ENCODE results near the gene MLLT10.
"Not testable (repeated sequence)": the region's sequence is repeated elsewhere in the genome, so short reads cannot be mapped to it uniquely, and the experiment has no call there.

Gene MLLT10

GRCh38 chr10:21579291-21579690 lies 45.3 kb downstream of the MLLT10 start:
- DNase-seq (ENCODE audit: low read depth, low spot score), result no peak

DNA sequence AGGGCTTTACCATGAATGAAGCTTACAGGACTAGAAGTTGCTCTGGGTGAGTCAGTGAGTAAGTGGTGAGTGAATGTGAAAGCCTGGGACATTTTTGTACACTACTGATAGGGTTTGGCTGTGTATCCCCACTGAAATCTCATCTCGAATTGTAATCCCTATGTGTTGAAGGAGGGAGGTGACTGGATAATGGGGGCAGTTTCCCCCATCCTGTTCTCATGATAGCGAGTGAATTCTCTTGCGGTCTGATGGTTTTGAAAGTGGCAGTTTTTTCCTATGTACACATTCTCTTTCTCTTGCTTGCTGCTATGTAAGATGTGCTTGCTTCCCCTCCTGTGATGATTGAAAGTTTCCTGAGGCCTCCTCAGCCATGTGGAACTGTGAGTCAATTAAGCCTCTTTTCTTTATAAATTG lies 47.4 kb downstream of the MLLT10 start:
- not testable (repeated sequence) for DNase-seq (ENCODE audit: low read depth, low spot score)

GRCh38 chr10:21584834-21585530 lies 51.0 kb downstream of the MLLT10 start:
- DNase-seq (ENCODE audit: low read depth, low spot score), result no peak

GRCh38 chr10:21587391-21587790 lies 53.4 kb downstream of the MLLT10 start:
- no peak for DNase-seq (ENCODE audit: low read depth, low spot score)

- not testable (repeated sequence) for DNase-seq (ENCODE audit: low read depth, low spot score)
Observed at GRCh38 chr10:21588159-21588558, 54.1 kb downstream of the MLLT10 start.

DNA sequence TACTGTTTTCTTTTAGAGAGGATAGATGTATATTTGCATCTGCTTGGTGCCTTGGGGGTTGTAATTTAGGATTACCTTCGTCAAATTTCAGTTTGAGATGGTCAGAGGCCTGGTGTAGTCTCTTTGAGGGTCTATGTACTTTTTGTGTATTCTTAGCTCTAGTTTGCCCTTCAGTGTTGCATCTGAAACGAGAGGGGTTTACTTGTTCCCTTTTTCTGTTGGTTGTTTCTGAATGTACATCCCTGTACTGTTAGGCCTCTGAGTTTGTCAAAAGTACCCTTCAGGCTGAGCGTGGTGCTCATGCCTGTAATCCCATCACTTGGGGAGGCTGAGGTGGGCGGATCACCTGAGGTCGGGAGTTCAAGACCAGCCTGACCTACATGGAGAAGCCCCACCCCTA lies 60.0 kb downstream of the MLLT10 start:
- DNase-seq (ENCODE audit: low read depth, low spot score), result no peak

DNA sequence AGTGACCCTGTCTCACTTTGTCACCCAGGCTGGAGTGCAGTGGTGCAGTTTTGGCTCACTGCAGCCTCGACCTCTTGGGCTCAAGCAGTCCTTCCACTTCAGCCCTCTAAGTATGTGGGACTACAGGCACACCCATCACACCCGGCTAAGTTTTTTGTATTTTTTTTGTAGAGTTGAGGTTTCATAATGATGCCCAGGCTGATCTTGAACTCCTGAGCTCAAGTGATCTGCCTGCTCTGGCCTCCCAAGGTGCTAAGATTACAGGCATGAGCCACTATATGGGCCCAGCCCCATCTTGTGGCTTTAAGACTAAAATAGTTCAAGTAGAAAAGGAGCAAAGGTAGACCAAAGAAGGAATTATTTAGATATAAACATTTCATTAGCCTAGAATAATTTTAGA lies 65.5 kb downstream of the MLLT10 start:
- no peak for DNase-seq (ENCODE audit: low read depth, low spot score)

- no peak for DNase-seq (ENCODE audit: low read depth, low spot score)
Observed at GRCh38 chr10:21600804-21601433, 66.9 kb downstream of the MLLT10 start.

DNA sequence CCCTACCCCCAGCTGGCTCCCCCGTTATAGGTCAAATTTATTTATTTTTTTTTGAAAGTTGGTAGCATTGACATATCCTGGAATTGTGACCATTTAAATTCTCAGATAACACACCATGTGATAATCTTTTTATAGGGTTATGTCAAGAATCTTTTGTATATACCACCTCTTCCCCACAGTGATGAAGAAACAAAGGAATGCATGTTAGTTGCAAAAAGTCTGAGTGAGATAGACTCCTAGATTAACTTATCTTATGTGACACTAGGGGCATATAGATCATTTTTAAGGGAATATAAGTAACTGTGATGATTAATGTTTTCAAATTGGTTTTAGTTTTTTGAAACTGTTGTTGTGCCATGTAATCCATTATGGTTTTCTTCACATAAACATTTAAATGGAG lies 68.3 kb downstream of the MLLT10 start:
- DNase-seq (ENCODE audit: low read depth, low spot score), result no peak

- DNase-seq (ENCODE audit: low read depth, low spot score), result no peak
Observed at GRCh38 chr10:21603721-21604120, 69.7 kb downstream of the MLLT10 start.

- no peak for DNase-seq (ENCODE audit: low read depth, low spot score)
Observed at GRCh38 chr10:21604651-21605050, 70.6 kb downstream of the MLLT10 start.

DNA sequence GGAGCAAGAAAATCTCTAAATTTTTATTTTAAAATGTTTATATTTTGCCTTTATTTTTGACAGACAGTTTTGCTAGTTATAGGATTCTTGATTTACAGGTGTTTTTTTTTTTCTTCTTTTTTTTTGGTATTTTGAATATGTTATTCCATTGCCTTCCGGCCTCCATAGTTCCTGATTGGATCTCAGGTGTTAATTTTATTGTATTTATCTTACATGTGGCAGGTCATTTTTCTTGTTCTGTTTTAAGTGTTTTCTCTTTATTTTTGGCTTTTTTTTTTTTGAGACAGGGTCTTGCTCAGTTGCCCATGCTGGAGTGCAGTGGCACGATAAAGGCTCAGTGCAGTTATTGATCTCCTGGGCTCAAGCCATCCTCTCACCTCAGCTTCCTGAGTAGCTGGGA lies 73.9 kb downstream of the MLLT10 start:
- DNase-seq (ENCODE audit: low read depth, low spot score), result no peak

DNA sequence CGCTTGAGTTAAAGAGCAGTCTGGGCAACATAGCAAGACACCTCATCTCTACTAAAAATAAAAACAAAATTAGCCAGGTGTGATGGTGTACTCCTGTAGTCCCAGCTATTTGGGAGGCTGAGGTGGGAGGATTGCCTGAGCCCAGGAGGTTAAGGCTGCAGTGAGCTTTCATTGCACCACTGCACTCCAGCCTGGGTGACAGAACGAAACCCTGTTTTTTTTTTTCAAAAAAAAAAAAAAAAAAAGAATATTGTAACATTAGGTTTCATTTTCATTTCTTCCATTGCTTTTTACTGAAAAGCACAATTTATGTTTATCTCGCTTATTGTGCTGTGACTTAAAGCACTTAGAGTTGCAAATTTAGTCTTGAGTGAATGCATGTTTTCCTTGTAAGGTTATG lies 80.0 kb downstream of the MLLT10 start:
- no peak for DNase-seq (ENCODE audit: low read depth, low spot score)

- DNase-seq (ENCODE audit: low read depth, low spot score), result no peak
Observed at GRCh38 chr10:21617267-21617666, 83.2 kb downstream of the MLLT10 start.

DNA sequence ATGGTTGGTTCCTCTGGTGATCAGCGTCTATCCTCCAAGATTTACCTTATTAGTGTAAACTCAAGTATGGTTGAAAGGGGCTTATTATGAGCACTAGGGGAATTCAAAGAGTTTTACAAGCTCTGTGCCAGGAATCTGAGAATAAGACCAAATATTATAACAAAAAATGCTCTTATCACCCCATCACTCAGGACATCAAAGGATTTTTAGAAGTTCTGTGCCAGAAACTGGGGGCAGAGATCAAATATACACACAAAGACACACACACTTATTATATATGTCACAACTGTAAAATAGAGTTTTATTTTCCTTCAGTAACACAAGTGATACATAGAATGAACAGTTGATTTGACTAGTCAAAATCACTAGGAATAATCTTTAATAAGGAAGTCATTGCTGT lies 89.3 kb downstream of the MLLT10 start:
- DNase-seq (ENCODE audit: low read depth, low spot score), result no peak

DNA sequence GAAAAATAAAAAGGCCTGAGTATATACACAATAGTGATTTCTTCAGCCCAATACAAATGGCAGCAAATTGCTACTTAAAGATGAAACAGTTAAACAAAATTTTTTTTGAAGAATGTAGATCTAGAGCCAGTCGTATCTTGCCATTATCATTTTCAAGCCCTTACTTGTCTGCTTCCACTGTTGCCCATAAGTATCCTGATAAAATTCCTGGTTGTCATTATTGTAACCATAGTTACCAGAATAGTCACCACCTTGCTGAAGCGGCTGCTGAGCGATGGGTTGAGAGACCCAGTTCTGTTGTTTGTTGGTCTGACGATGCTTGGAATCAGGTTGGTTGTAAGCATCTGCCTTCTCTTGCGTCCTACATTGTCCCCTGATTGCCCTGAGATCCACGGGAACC lies 90.4 kb downstream of the MLLT10 start:
- not testable (repeated sequence) for DNase-seq (ENCODE audit: low read depth, low spot score)

GRCh38 chr10:21624951-21625350 lies 90.9 kb downstream of the MLLT10 start:
- DNase-seq (ENCODE audit: low read depth, low spot score), result no peak

- no peak for DNase-seq (ENCODE audit: low read depth, low spot score)
Observed at GRCh38 chr10:21625623-21626229, 91.7 kb downstream of the MLLT10 start.

DNA sequence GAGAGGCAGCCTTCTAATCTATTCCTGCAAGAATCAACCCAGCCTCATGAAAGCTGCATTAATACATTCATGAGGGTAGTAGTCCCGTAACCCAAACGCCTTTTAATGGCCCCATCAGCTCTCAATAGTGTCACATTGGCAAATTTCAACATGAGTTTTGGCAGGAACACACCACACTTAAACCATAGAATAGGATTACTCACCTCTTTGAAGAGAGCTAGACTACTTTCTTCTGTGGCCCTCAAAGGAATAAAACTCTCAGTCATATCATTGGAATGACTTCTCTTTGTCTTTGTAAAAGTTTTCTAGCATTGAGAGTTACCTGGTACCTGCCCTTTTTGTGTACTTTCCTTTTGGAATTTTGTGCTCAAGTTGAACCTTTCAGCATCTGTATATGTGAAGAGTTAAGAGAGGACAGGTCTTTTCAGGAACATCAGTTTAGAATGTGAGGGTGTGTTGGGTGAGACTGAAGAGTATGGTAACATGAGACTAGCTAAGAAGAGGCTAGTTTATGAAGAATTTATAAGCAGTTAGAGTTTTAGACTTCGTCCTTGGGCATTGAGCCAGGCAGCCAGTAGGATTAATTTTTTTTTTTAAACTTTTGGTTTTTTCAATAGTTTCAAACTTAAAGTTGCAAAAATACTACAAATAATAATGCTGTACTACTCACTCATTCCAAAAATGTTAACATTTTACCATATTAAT lies 92.6 kb downstream of the MLLT10 start:
- DNase-seq (ENCODE audit: low read depth, low spot score), result no peak

GRCh38 chr10:21627331-21627730 lies 93.3 kb downstream of the MLLT10 start:
- no peak for DNase-seq (ENCODE audit: low read depth, low spot score)

DNA sequence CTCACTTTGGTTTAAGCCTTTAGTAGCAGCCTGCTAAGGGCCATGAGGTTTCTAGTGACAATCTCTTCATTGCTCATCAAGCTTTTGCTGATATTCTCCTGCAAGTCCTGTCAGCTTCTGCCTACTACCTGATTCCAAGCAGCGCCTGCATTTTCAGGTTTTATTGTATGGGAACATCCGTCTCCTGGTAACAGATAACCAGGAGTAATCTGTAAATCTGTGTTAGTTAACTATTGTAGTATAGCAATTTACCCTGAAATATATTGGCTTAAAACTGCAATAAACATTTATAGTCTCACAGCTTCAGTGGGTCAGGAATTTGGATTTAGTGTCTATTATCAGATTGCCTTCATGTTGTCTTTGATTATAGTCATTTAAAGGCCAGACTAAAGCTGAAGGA lies 94.0 kb downstream of the MLLT10 start:
- no peak for DNase-seq (ENCODE audit: low read depth, low spot score)

- DNase-seq (ENCODE audit: low read depth, low spot score), result not testable (repeated sequence)
Observed at GRCh38 chr10:21628645-21629044, 94.6 kb downstream of the MLLT10 start.
